Hepatocyte (in vitro differentiated cells): ENCODE measurements around the gene UBR3. TPM values are rescaled to one million over a fixed set of nuclear protein-coding genes. Genes with fewer than 3 reads are reported as not detected.

Experiments used
- DNase-seq: peaks from one replicate; pipeline ENCODE4 v3.0.0-alpha.2; 2016; ENCODE audit warnings: low spot score
- H2AFZ ChIP-seq: fragments of 200-600 bp; sonication (generic); 2 replicates; pipeline ENCODE4 v1.6.0; 2016; ENCODE audit warnings: antibody characterized with exemption, mild to moderate bottlenecking
- H3K27ac ChIP-seq: fragments of 200-600 bp; sonication (generic); 2 replicates; pipeline ENCODE4 v1.5.1; 2016; ENCODE audit warnings: mild to moderate bottlenecking
- H3K27me3 ChIP-seq: fragments of 200-600 bp; sonication (generic); 2 replicates; pipeline ENCODE4 v1.6.1; 2016
- H3K36me3 ChIP-seq: fragments of 200-600 bp; sonication (generic); replicated peaks from 2 replicates; pipeline ENCODE4 v1.5.1; 2016; ENCODE audit warnings: low read depth; ENCODE audit not compliant: insufficient read depth
- H3K4me1 ChIP-seq: fragments of 200-600 bp; sonication (generic); 2 replicates; pipeline ENCODE4 v1.5.1; 2016; ENCODE audit warnings: mild to moderate bottlenecking, moderate library complexity; ENCODE audit not compliant: insufficient read depth
- H3K4me2 ChIP-seq: fragments of 200-600 bp; sonication (generic); 2 replicates; pipeline ENCODE4 v1.6.0; 2016
- H3K4me3 ChIP-seq: fragments of 200-600 bp; sonication (generic); 2 replicates; pipeline ENCODE4 v1.5.1; 2016; ENCODE audit warnings: mild to moderate bottlenecking
- H3K79me2 ChIP-seq: fragments of 200-600 bp; sonication (generic); 2 replicates; pipeline ENCODE4 v1.6.0; 2017; ENCODE audit warnings: mild to moderate bottlenecking
- H3K9me2 ChIP-seq: fragments of 200-600 bp; sonication (generic); replicated peaks from 2 replicates; pipeline ENCODE4 v1.6.0; 2017; ENCODE audit warnings: mild to moderate bottlenecking; ENCODE audit not compliant: insufficient read depth
- H3K9me3 ChIP-seq: fragments of 200-600 bp; sonication (generic); 2 replicates; pipeline ENCODE4 v1.5.1; 2016; ENCODE audit warnings: low read depth, mild to moderate bottlenecking
- H4K20me1 ChIP-seq: fragments of 200-600 bp; sonication (generic); 2 replicates; pipeline ENCODE4 v1.6.0; 2016; ENCODE audit warnings: mild to moderate bottlenecking; ENCODE audit not compliant: insufficient read depth, poor library complexity, severe bottlenecking
- CTCF ChIP-seq: fragments of 200-600 bp; sonication (generic); IDR thresholded peaks from 2 replicates; pipeline ENCODE4 v1.5.1; 2016; ENCODE audit warnings: antibody characterized with exemption, mild to moderate bottlenecking; ENCODE audit not compliant: poor library complexity
- EZH2 ChIP-seq: fragments of 200-600 bp; sonication (generic); IDR thresholded peaks from 2 replicates; pipeline ENCODE4 v1.6.1; 2016; ENCODE audit warnings: antibody characterized with exemption, mild to moderate bottlenecking, borderline replicate concordance
- EZH2phosphoT487 ChIP-seq: fragments of 200-600 bp; sonication (generic); IDR thresholded peaks from one replicate; pipeline ENCODE4 v1.6.1; 2018; ENCODE audit warnings: antibody characterized with exemption, mild to moderate bottlenecking, low read depth, moderate library complexity; ENCODE audit not compliant: unreplicated experiment, severe bottlenecking
- WGBS: methylation state at CpG from one replicate; pipeline ENCODE4 v1.1.6; 2016; ENCODE audit warnings: low lambda C conversion rate; ENCODE audit errors: missing lambda C conversion rate; 5-methylcytosine and 5-hydroxymethylcytosine counted together
- polyA plus RNA-seq: library from polyadenylated mRNA; unstranded; fragments of >200 nt; fragmentation: Nextera tagmentation; extraction: Ambion mirVana; gene quantifications from 2 replicates; pipeline ENCODE4 v1.2.1, GENCODE V29; 2016
- total RNA-seq: library from RNA; depleted of rRNA; stranded (reverse); fragments of >200 nt; gene quantifications from 2 replicates; pipeline ENCODE4 v1.2.3, GENCODE V29; 2014

UBR3 gene
- total and polyA plus RNA-seq, 2 experiments from 2014 or later: 10.1 to 40.4 TPM

- no peaks in the 10 kb centered on the region for H3K9me2 ChIP-seq
- TF ChIP-seq EZH2: no peak
- TF ChIP-seq EZH2phosphoT487: no peak
- no peak for TF ChIP-seq CTCF
- H3K4me3 ChIP-seq: no peak overlapping the region
- no peaks in the 10 kb centered on the region for H4K20me1 ChIP-seq
- H3K36me3 ChIP-seq: peaks cover 4% of the 10 kb centered on the region
- no peak overlapping the region for H3K27ac ChIP-seq
- H3K9me3 ChIP-seq: no peaks in the 10 kb centered on the region
- H2AFZ ChIP-seq: no peak overlapping the region
- no peak for DNase-seq
- H3K4me1 ChIP-seq: no peaks in the 10 kb centered on the region
- no peaks in the 10 kb centered on the region for H3K27me3 ChIP-seq
- H3K79me2 ChIP-seq: no peaks in the 10 kb centered on the region
- WGBS: 96% methylated on average over 2 of the region's 2 CpGs
- H3K4me2 ChIP-seq: no peak overlapping the region
Measured at GRCh38 chr2:170063456-170064235, 236.4 kb downstream of the UBR3 start.

GRCh38 chr2:170070778-170071177 lies 243.5 kb downstream of the UBR3 start:
- no peaks in the 10 kb centered on the region for H4K20me1 ChIP-seq
- DNase-seq: no peak
- peaks cover 10% of the 10 kb centered on the region for H3K36me3 ChIP-seq

GRCh38 chr2:170073288-170073687 lies 246.0 kb downstream of the UBR3 start:
- no peaks in the 10 kb centered on the region for H3K27me3 ChIP-seq
- 68% methylated on average over 2 of the region's 2 CpGs for WGBS
- H3K4me3 ChIP-seq: no peak overlapping the region
- H3K9me3 ChIP-seq: peaks cover 6% of the 10 kb centered on the region
- TF ChIP-seq EZH2phosphoT487 (no peak), CTCF (no peak), EZH2 (no peak)
- H3K9me2 ChIP-seq: no peaks in the 10 kb centered on the region
- H3K4me1 ChIP-seq: no peaks in the 10 kb centered on the region
- H3K36me3 ChIP-seq: peaks cover 10% of the 10 kb centered on the region
- no peak overlapping the region for H3K27ac ChIP-seq
- DNase-seq: no peak
- H3K4me2 ChIP-seq: no peak overlapping the region
- H3K79me2 ChIP-seq: no peaks in the 10 kb centered on the region
- no peak overlapping the region for H2AFZ ChIP-seq
- H4K20me1 ChIP-seq: no peaks in the 10 kb centered on the region

More at GRCh38 chr2:170070778-170071177, 243.5 kb downstream of the UBR3 start:
- Histone ChIP-seq H3K9me3 (peaks cover 6% of the 10 kb centered on the region), H3K27me3 (no peaks in the 10 kb centered on the region), H3K4me1 (no peaks in the 10 kb centered on the region), H3K4me2 (no peak overlapping the region), H3K9me2 (no peaks in the 10 kb centered on the region), H3K79me2 (no peaks in the 10 kb centered on the region), H3K4me3 (no peak overlapping the region), H2AFZ (no peak overlapping the region), H3K27ac (no peak overlapping the region)
- TF ChIP-seq EZH2phosphoT487 (no peak), EZH2 (no peak), CTCF (no peak)
- WGBS: 100% methylated on average over 2 of the region's 2 CpGs
